B cell (primary cell): ENCODE data around the gene FCRL3. TPM values are rescaled to one million over a fixed set of nuclear protein-coding genes. Genes with fewer than 3 reads are reported as not detected.
A peak's percentile ranks its signal among the peaks of the same experiment; 100 is the strongest.

Experiments
- ATAC-seq: fragments of 200-7000 bp; cut with Tn5 transposase; one replicate; pipeline ENCODE4 v1.10.0; 2021; ENCODE audit warnings: low read depth, mild to moderate bottlenecking, moderate number of reproducible peaks, moderate library complexity
- CTCF ChIA-PET: fragments of 350-600 bp; sonication (Branson Sonifier 250); formaldehyde crosslinking; loops from one replicate; lab custom pipeline; 2021; ENCODE audit warnings: antibody characterized with exemption, inconsistent platforms; lab: Charles Lee
- POLR2A ChIA-PET: fragments of 350-600 bp; sonication (Branson Sonifier 250); formaldehyde crosslinking; loops from one replicate; lab custom pipeline; 2021; ENCODE audit warnings: antibody characterized with exemption; lab: Charles Lee
- DNase-seq: peaks from one replicate; pipeline ENCODE4 v3.0.0; 2013
- H2AFZ ChIP-seq: 2 replicates; pipeline ENCODE4 v1.6.1; 2012; ENCODE audit warnings: mild to moderate bottlenecking, low read depth, low read length; ENCODE audit not compliant: insufficient read depth, poor library complexity, severe bottlenecking
- H3K27ac ChIP-seq, 2 donors: 1 replicate in 1 of 2; 2 replicates in 1 of 2; pipeline ENCODE4 v1.5.1; 2012 to 2013; ENCODE audit warnings: low read length in 2 of 2, mild to moderate bottlenecking in 2 of 2, moderate library complexity in 1 of 2
- H3K27me3 ChIP-seq, 4 experiments: fragments of 200-600 bp in 1 of 4; sonication (generic) in 1 of 4; replicated peaks in 1 of 4; 1 replicate in 2 of 4; 2 replicates in 2 of 4; pipeline versions ENCODE4 v1.6.1 to v1.7.0; 2013 to 2016; ENCODE audit warnings: low read length in 3 of 4, mild to moderate bottlenecking in 2 of 4, mixed read lengths in 1 of 4, moderate library complexity in 1 of 4; ENCODE audit not compliant: insufficient read depth in 4 of 4, control insufficient read depth in 3 of 4; ENCODE audit errors: control extremely low read depth in 1 of 4
- H3K36me3 ChIP-seq, 2 experiments: replicated peaks in 1 of 2; 1 replicate in 1 of 2; 2 replicates in 1 of 2; pipeline versions ENCODE4 v1.6.1 to v1.7.1; 2013; ENCODE audit warnings: low read length in 1 of 2; ENCODE audit not compliant: insufficient read depth in 2 of 2, control insufficient read depth in 1 of 2; ENCODE audit errors: control extremely low read depth in 1 of 2, extremely low read depth in 1 of 2
- H3K4me1 ChIP-seq, 2 donors: fragments of 200-600 bp in 1 of 2; sonication (generic) in 1 of 2; 1 replicate in 1 of 2; 2 replicates in 1 of 2; pipeline versions ENCODE4 v1.5.1 to v1.6.1; 2013 to 2017; ENCODE audit warnings: low read length in 2 of 2; ENCODE audit not compliant: control insufficient read depth in 2 of 2, insufficient read depth in 2 of 2
- H3K4me2 ChIP-seq: replicated peaks from 2 replicates; pipeline ENCODE3; 2012; ENCODE audit warnings: mild to moderate bottlenecking, low read depth, low read length; ENCODE audit not compliant: poor library complexity, severe bottlenecking
- H3K4me3 ChIP-seq, 5 experiments: fragments of 200-600 bp in 1 of 5; sonication (generic) in 1 of 5; 1 replicate in 3 of 5; 2 replicates in 2 of 5; pipeline versions ENCODE4 v1.5.1 to v1.7.0; 2011 to 2016; ENCODE audit warnings: low read length in 4 of 5, mild to moderate bottlenecking in 4 of 5, low read depth in 2 of 5, control low read depth in 1 of 5, moderate library complexity in 1 of 5; ENCODE audit not compliant: insufficient read depth in 1 of 5; ENCODE audit errors: control extremely low read depth in 1 of 5, extremely low read depth in 1 of 5
- H3K79me2 ChIP-seq: fragments of 200-600 bp; sonication (generic); one replicate; pipeline ENCODE4 v1.6.0; 2016; ENCODE audit warnings: low read length; ENCODE audit not compliant: control insufficient read depth, insufficient read depth
- H3K9ac ChIP-seq: fragments of 200-600 bp; sonication (generic); 2 replicates; pipeline ENCODE4 v1.6.1; 2017; ENCODE audit warnings: mild to moderate bottlenecking, low read length, moderate library complexity
- H3K9me3 ChIP-seq, 3 donors: one replicate each; pipeline versions ENCODE4 v1.6.1 to v1.7.1; 2013; ENCODE audit warnings: low read length in 2 of 3; ENCODE audit not compliant: control insufficient read depth in 2 of 3, insufficient read depth in 1 of 3; ENCODE audit errors: control extremely low read depth in 1 of 3
- H4K20me1 ChIP-seq: 2 replicates; pipeline ENCODE4 v1.6.0; 2012; ENCODE audit warnings: mild to moderate bottlenecking, low read length; ENCODE audit not compliant: insufficient read depth, control insufficient read depth, poor library complexity, severe bottlenecking
- H3K27ac Mint-ChIP-seq: one replicate; pipeline ENCODE4 v1.8.0; 2021; ENCODE audit warnings: mixed read lengths
- H3K27me3 Mint-ChIP-seq: one replicate; pipeline ENCODE4 v1.8.0; 2021; ENCODE audit warnings: mixed read lengths
- H3K4me1 Mint-ChIP-seq: one replicate; pipeline ENCODE4 v1.8.0; 2021; ENCODE audit warnings: mixed read lengths
- H3K4me3 Mint-ChIP-seq: one replicate; pipeline ENCODE4 v1.8.0; 2021; ENCODE audit warnings: mixed read lengths
- H3K9me3 Mint-ChIP-seq: one replicate; pipeline ENCODE4 v1.8.0; 2022; ENCODE audit warnings: mixed read lengths; ENCODE audit not compliant: insufficient read depth
- EZH2 ChIP-seq: IDR thresholded peaks from 2 replicates; pipeline ENCODE4 v1.6.1; 2012; ENCODE audit warnings: borderline replicate concordance, low read depth, mild to moderate bottlenecking, moderate library complexity, low read length; ENCODE audit not compliant: insufficient read depth, poor library complexity, severe bottlenecking
- WGBS: methylation state at CpG from one replicate; pipeline ENCODE4 v1.1.5; 2013; ENCODE audit warnings: missing lambda C conversion rate; ENCODE audit not compliant: insufficient coverage; 5-methylcytosine and 5-hydroxymethylcytosine counted together
- intact Hi-C: fragments of 100-400 bp; cut with micrococcal nuclease; formaldehyde crosslinking; loops from one replicate; pipeline ENCODE4 v1.10.0; 2022
- polyA plus RNA-seq: library from polyadenylated mRNA; depleted of rRNA; stranded (reverse); fragments of >200 nt; gene quantifications from 2 replicates; pipeline ENCODE4 v1.2.3, GENCODE V29; 2012
- total RNA-seq, 2 donors: library from RNA; stranded (reverse); fragments of 120-200 nt in 1 of 2; gene quantifications; 1 replicate in 1 of 2; 2 replicates in 1 of 2; pipeline versions ENCODE4 v1.2.3 to v1.2.4, GENCODE V29; 2013 to 2022
- TF ChIP-seq, protein P1 (sequence below): fragments of 200-600 bp; IDR thresholded peaks from one replicate; pipeline ENCODE4 v1.8.0; 2022; ENCODE audit warnings: antibody characterized with exemption, mild to moderate bottlenecking

The FCRL3 gene
- total and polyA plus RNA-seq, 2 donors (not counting 1 experiment from before 2014, with no cell fraction given): 115 to 220 TPM

DNA sequence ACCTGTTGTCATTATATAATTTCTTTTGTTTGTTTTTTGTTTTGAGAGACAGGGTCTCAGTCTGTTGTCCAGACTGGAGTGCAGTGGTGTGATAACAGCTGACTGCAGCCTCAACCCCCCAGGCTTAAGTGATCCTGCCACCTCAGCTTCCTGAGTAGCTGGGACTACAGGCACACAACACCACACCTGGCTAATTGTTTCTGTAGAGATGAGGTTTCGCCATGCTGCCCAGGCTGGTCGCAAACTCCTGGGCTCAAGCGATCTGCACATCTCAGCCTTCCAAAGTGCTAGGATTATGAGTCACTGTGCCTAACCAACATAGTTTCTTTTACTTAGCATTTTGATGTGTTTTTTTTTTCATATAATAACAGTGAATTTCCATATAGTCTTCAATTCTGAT is 52.3 kb downstream of the FCRL3 start:
- peaks cover 34 to 36% of the 10 kb centered on the region in 2 donors for H3K4me1 ChIP-seq
- Mint-ChIP-seq H3K9me3 (no peaks in the 10 kb centered on the region), H3K4me3 (no peak overlapping the region), H3K27me3 (no peaks in the 10 kb centered on the region), H3K4me1 (peaks cover 47% of the 10 kb centered on the region), H3K27ac (no peak overlapping the region)
- no peaks in the 10 kb centered on the region for H4K20me1 ChIP-seq
- CTCF ChIA-PET: interaction anchor here (1.7 kb wide), 2 partner anchors 42 to 68 kb away, joined by 3 to 5 read pairs; no protein-coding TSS in a partner anchor
- WGBS: no CpG with 5 or more reads among the region's 3 CpGs
- no peaks in the 10 kb centered on the region for H3K36me3 ChIP-seq
- no peaks in the 10 kb centered on the region for H3K27me3 ChIP-seq
- no peak overlapping the region for H3K4me3 ChIP-seq
- H3K9me3 ChIP-seq: no peaks in the 10 kb centered on the region
- DNase-seq (no peak), ATAC-seq (no peak)
- TF ChIP-seq EZH2: no peak
- TF ChIP-seq, protein P1, sequence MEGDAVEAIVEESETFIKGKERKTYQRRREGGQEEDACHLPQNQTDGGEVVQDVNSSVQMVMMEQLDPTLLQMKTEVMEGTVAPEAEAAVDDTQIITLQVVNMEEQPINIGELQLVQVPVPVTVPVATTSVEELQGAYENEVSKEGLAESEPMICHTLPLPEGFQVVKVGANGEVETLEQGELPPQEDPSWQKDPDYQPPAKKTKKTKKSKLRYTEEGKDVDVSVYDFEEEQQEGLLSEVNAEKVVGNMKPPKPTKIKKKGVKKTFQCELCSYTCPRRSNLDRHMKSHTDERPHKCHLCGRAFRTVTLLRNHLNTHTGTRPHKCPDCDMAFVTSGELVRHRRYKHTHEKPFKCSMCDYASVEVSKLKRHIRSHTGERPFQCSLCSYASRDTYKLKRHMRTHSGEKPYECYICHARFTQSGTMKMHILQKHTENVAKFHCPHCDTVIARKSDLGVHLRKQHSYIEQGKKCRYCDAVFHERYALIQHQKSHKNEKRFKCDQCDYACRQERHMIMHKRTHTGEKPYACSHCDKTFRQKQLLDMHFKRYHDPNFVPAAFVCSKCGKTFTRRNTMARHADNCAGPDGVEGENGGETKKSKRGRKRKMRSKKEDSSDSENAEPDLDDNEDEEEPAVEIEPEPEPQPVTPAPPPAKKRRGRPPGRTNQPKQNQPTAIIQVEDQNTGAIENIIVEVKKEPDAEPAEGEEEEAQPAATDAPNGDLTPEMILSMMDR: no peak
- H3K79me2 ChIP-seq: no peaks in the 10 kb centered on the region
- intact Hi-C loops: no loop called here
- H2AFZ ChIP-seq: no peak overlapping the region
- H3K27ac ChIP-seq: no peak overlapping the region
- no peak overlapping the region for H3K4me2 ChIP-seq
- POLR2A ChIA-PET: no interaction called here
- no peak overlapping the region for H3K9ac ChIP-seq

DNA sequence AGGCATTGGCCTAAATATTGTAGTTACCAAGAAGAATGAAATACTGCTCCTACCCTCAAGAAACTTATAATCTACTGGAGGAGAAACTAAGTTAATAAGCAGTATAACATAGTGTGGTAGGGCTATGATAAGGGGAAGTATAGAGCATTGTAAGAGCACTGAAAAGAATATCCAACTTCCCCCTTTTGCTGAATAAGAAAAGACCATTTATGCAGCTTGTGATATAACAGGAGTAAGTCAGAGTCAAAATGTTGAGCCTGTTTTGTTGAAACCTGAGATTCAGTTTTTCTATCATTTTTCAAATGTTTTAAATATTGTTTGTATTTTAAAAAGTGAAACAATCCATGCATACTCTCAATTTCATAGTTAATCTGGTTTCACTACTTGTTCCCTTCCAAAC is 54.4 kb downstream of the FCRL3 start:
- Mint-ChIP-seq H3K4me3 (no peak overlapping the region), H3K27me3 (no peaks in the 10 kb centered on the region), H3K9me3 (no peaks in the 10 kb centered on the region), H3K4me1 (peaks cover 26% of the 10 kb centered on the region), H3K27ac (no peak overlapping the region)
- Histone ChIP-seq H3K27ac (no peak overlapping the region), H3K9ac (no peak overlapping the region), H2AFZ (no peak overlapping the region), H3K9me3 (no peaks in the 10 kb centered on the region), H3K4me1 (peaks cover 13 to 15% of the 10 kb centered on the region in 2 donors), H3K4me3 (no peak overlapping the region), H3K4me2 (peak overlapping the region; percentile 6), H4K20me1 (no peaks in the 10 kb centered on the region), H3K27me3 (no peaks in the 10 kb centered on the region), H3K36me3 (no peaks in the 10 kb centered on the region), H3K79me2 (no peaks in the 10 kb centered on the region)
- intact Hi-C loops: no loop called here
- ATAC-seq (peak; percentile 70), DNase-seq (peak; percentile 48)
- POLR2A ChIA-PET: no interaction called here
- CTCF ChIA-PET: interaction anchor here (0.7 kb wide), 1 partner anchor 93 kb away, joined by 3 read pairs; the partner anchor contains the start of gene FCRL5
- TF ChIP-seq EZH2: no peak
- TF ChIP-seq, protein P1: no peak
